NB4 (cell line): ENCODE measurements around the gene PIEZO2.

Source experiments
- DNase-seq: peaks from one replicate; pipeline ENCODE4 v3.0.0; 2010; ENCODE audit warnings: low read depth
- H3K4me3 ChIP-seq: one replicate; pipeline ENCODE4 v1.5.1; 2011; ENCODE audit warnings: mild to moderate bottlenecking, low read depth, low read length, moderate library complexity
- MYC ChIP-seq: IDR thresholded peaks from 2 replicates; pipeline ENCODE4 v1.6.1; 2011; ENCODE audit warnings: low read depth, low read length
- POLR2A ChIP-seq: IDR thresholded peaks from 2 replicates; pipeline ENCODE4 v1.6.1; 2011; ENCODE audit warnings: mild to moderate bottlenecking; ENCODE audit not compliant: insufficient read length; ENCODE audit errors: extremely low read depth
- TF ChIP-seq, protein P1 (sequence below): IDR thresholded peaks from one replicate; pipeline ENCODE4 v1.5.1; 2012; ENCODE audit warnings: low read depth, low read length
- TF ChIP-seq, protein P2 (sequence below): IDR thresholded peaks from 2 replicates; pipeline ENCODE4 v1.6.1; 2011; ENCODE audit warnings: low read depth, low read length

Gene PIEZO2

DNA sequence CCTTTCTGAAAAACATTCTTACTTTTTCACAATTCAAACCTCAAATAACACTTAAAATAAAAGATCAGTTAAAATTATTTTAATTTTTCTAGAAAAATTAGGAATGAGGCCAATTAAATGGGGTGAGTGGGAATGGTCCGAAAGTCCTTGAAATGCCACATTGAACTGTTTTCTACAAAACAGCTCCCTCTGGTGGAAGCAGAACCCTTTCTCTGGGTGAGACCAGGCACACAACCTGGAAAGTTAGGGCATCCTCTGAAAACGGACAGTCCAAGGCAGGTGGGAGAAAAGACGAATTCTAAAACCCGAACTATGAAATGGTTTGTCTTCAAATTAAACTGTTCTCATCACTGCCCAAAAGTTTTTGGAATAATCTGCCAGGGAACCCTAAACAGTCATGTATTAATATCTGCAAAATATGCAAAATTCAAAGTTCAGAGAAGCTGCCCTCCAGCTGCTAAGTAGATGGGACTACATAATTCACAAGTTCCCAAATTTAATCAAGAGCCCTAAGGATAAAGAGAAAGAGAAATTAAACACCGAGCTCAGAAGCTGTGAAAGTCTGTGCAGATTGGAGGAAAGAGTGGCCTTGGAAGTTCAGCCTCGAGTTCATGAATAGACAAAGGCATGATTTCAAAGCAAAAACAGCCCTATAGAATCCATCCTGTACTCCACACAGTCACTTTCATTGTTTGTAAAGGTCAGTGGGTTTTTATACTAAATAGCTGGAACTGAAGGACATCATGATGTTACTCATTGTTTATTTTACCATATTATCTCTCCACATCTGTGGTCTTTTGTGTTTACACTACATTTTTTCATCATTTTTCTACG is 108.3 kb downstream of the PIEZO2 start:
- DNase-seq = peak; percentile 39
- TF ChIP-seq POLR2A = no peak
- TF ChIP-seq, protein P1, sequence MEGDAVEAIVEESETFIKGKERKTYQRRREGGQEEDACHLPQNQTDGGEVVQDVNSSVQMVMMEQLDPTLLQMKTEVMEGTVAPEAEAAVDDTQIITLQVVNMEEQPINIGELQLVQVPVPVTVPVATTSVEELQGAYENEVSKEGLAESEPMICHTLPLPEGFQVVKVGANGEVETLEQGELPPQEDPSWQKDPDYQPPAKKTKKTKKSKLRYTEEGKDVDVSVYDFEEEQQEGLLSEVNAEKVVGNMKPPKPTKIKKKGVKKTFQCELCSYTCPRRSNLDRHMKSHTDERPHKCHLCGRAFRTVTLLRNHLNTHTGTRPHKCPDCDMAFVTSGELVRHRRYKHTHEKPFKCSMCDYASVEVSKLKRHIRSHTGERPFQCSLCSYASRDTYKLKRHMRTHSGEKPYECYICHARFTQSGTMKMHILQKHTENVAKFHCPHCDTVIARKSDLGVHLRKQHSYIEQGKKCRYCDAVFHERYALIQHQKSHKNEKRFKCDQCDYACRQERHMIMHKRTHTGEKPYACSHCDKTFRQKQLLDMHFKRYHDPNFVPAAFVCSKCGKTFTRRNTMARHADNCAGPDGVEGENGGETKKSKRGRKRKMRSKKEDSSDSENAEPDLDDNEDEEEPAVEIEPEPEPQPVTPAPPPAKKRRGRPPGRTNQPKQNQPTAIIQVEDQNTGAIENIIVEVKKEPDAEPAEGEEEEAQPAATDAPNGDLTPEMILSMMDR = peak; percentile 73
- no peak for TF ChIP-seq MYC
- no peak overlapping the region for H3K4me3 ChIP-seq

DNA sequence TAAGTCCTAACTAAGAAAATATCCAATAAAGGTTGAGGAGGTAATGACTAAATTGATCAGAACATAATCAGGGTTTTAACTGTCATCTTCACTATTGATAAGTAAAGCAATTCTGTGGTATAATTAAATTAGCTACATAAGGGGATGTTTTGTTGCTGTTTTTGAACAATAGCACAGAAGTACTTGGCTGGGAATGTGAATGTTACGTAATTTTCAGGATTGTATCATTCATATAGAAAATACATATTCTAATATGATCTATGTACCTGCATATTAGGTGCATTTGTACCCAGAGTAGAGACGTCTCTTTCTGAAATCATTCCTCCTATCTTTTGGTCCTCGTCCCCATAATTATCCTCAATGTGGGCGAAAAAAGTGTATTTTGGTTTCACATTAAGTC is 109.0 kb downstream of the PIEZO2 start:
- TF ChIP-seq MYC (no peak), POLR2A (no peak)
- TF ChIP-seq, protein P1 = no peak
- TF ChIP-seq, protein P2, sequence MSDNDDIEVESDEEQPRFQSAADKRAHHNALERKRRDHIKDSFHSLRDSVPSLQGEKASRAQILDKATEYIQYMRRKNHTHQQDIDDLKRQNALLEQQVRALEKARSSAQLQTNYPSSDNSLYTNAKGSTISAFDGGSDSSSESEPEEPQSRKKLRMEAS = no peak
- H3K4me3 ChIP-seq = no peak overlapping the region
- no peak for DNase-seq

DNA sequence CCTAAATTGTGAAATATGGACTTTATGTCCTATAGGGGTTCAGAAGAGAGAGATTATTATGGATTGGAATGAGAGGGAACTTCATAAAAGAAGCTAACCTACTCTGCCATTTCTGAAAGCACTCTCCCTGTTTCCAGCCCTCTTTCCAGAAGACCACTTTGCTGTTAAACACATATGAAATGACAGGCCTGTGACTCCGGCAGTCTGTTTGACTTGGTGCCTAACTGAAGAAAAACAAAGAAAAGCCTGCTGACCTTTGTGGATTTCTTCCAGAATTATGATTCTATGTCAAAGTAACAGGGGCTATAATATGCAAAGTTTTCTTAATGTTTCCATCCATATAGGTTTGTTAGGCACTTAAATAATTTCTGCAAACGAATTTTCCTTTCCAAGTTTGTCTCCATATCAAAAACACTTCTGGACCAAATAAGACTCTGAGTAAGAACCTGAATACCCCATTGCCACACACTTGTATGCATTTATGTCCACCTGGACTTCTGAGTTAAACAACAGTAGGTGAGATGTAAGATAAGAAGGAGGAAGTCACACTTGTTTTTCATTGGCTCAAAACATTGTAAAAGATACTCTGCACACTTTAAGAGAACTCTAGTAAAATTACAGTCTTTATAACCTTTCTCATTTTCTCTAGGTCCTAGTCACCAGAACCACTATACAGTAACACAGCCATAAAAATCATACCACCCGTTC is 111.7 kb downstream of the PIEZO2 start:
- no peak for DNase-seq
- H3K4me3 ChIP-seq = no peak overlapping the region
- TF ChIP-seq POLR2A (no peak), MYC (no peak)
- TF ChIP-seq, protein P2 = no peak
- TF ChIP-seq, protein P1 = no peak

DNA sequence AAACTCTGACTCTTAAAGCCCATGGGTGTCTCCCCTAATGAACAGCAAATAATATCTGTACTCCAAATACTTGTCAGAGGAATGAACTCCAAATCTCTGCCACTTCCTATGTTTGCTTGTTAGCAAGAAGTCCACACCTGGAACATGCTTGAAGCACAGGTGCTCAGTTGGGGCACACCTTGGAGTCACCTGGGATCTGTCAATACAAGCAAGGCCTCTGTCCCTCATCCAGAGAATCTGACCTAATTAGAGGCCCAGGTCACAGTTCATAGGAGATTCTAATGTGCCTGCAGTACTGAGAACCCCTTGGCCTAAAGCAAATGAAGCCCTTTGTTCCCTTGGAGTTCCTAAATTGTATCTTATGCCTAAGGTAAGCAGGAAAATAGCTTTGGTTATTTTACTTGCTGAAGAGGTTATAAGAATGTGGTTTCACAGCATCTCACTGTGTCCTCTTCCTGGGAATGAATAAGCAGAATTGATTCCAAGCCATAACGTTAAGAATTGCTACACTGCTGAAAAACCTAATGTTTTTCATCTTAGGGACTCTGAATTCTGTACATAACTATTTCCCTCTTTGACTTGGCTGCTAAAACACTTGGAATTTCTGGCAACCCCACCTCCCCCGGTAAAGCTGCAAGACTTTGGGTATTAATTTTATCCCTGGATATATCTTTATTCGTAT is 113.4 kb downstream of the PIEZO2 start:
- TF ChIP-seq, protein P2 = no peak
- TF ChIP-seq MYC (no peak), POLR2A (no peak)
- TF ChIP-seq, protein P1 = no peak
- no peak for DNase-seq
- H3K4me3 ChIP-seq = no peak overlapping the region

DNA sequence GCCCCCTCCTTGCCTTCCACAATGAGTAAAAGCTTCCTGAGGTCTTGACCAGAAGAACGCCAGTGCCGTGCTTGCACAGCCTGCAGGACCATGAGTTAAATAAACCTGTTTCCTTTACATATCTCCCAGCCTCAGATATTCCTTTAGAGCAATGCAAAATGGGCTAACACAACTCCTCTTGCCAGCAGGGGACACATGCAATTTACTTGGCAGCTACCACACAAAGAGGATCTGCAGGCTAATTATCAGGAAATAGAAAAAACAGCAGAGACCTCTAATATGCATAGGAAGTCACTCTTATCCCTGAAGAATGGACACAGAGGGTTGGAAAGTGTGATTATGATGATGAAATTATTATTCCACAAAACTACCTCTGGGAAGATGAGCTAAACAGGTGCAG is 114.0 kb downstream of the PIEZO2 start:
- TF ChIP-seq POLR2A (no peak), MYC (no peak)
- TF ChIP-seq, protein P2 = no peak
- TF ChIP-seq, protein P1 = no peak
- no peak overlapping the region for H3K4me3 ChIP-seq
- DNase-seq = no peak
